Stimulated activated naive CD4-positive, alpha-beta T cell (primary cell): ENCODE data around the gene HSPA6.
"Not testable (repeated sequence)": the region's sequence is repeated elsewhere in the genome, so short reads cannot be mapped to it uniquely, and the experiment has no call there.

ENCODE experiments used
- DNase-seq, 6 experiments: peaks; one replicate each; lab custom pipeline; 2025; lab: John Stamatoyannopoulos, UW

The HSPA6 gene

GRCh38 chr1:161503394-161503748 is 21.0 kb upstream of the HSPA6 start:
- no peak for DNase-seq

- no peak for DNase-seq
Measured at GRCh38 chr1:161505686-161506085, 18.7 kb upstream of the HSPA6 start.

- no peak for DNase-seq
Measured at GRCh38 chr1:161506336-161507223, 17.8 kb upstream of the HSPA6 start.

- DNase-seq, result no peak
Measured at GRCh38 chr1:161510477-161510876, 13.9 kb upstream of the HSPA6 start.

GRCh38 chr1:161511018-161511755 is 13.2 kb upstream of the HSPA6 start:
- no peak for DNase-seq

- no peak for DNase-seq
Measured at GRCh38 chr1:161511756-161512060, 12.6 kb upstream of the HSPA6 start.

- not testable (repeated sequence) for DNase-seq
Measured at GRCh38 chr1:161512636-161513447, 11.5 kb upstream of the HSPA6 start.

GRCh38 chr1:161513448-161513780 is 10.9 kb upstream of the HSPA6 start:
- not testable (repeated sequence) for DNase-seq

- not testable (repeated sequence) for DNase-seq
Measured at GRCh38 chr1:161513953-161514352, 10.4 kb upstream of the HSPA6 start.

- DNase-seq, result not testable (repeated sequence)
Measured at GRCh38 chr1:161523041-161523816, 1.1 kb upstream of the HSPA6 start.

GRCh38 chr1:161524742-161525291 is 477 bp downstream of the HSPA6 start:
- peak in 4 of 6 experiments; percentile 7 to 51 (median 30) for DNase-seq

GRCh38 chr1:161525321-161525720 is 981 bp downstream of the HSPA6 start:
- not testable (repeated sequence) for DNase-seq

- DNase-seq, result not testable (repeated sequence)
Measured at GRCh38 chr1:161525918-161526317, 1.6 kb downstream of the HSPA6 start.

GRCh38 chr1:161528550-161528949 is 4.2 kb downstream of the HSPA6 start:
- DNase-seq, result not testable (repeated sequence)

GRCh38 chr1:161529463-161530104 is 5.2 kb downstream of the HSPA6 start:
- not testable (repeated sequence) for DNase-seq

GRCh38 chr1:161530158-161530557 is 5.8 kb downstream of the HSPA6 start:
- peak; percentile 38 to 80 (median 62) for DNase-seq

- DNase-seq, result peak; percentile 89 to 96 (median 94)
Measured at GRCh38 chr1:161530671-161531641, 6.6 kb downstream of the HSPA6 start.

- DNase-seq, result no peak
Measured at GRCh38 chr1:161531986-161532643, 7.8 kb downstream of the HSPA6 start.
